HepG2 (cell line): ENCODE data around the gene ANKRD52. TPM values are rescaled to one million over a fixed set of nuclear protein-coding genes. Genes with fewer than 3 reads are reported as not detected.

Source experiments
- BCLAF1 ChIP-seq: fragments of 450-650 bp; IDR thresholded peaks from 2 replicates; pipeline ENCODE4 v1.6.1; 2017; ENCODE audit warnings: mild to moderate bottlenecking
- CEBPG ChIP-seq: IDR thresholded peaks from 2 replicates; pipeline ENCODE4 v1.6.1; 2016
- MTA1 ChIP-seq: sonication (generic); formaldehyde crosslinking; IDR thresholded peaks from 2 replicates; pipeline ENCODE4 v1.4.0; 2020; ENCODE audit warnings: missing genetic modification reagents, mild to moderate bottlenecking, borderline replicate concordance
- PLRG1 ChIP-seq: fragments of 450-650 bp; conservative IDR thresholded peaks from 2 replicates; pipeline ENCODE4 v1.6.1; 2016
- POLR2G ChIP-seq: fragments of 200-400 bp; formaldehyde crosslinking; IDR thresholded peaks from 2 replicates; pipeline ENCODE4 v1.6.1; 2018; ENCODE audit warnings: mild to moderate bottlenecking, low read depth, low read length, moderate library complexity
- SNAPC5 ChIP-seq: sonication (generic); formaldehyde crosslinking; IDR thresholded peaks from 2 replicates; pipeline ENCODE4 v1.8.1; 2023; ENCODE audit warnings: mild to moderate bottlenecking, missing genetic modification reagents, borderline replicate concordance
- SRF ChIP-seq: IDR thresholded peaks from 2 replicates; pipeline ENCODE4 v1.6.1; 2011; ENCODE audit warnings: mild to moderate bottlenecking, low read depth, low read length, moderate library complexity
- SRSF4 ChIP-seq: fragments of 200-400 bp; formaldehyde crosslinking; IDR thresholded peaks from one replicate; pipeline ENCODE4 v1.6.1; 2018; ENCODE audit warnings: mild to moderate bottlenecking, low read depth, low read length, moderate library complexity; ENCODE audit not compliant: poor library complexity, severe bottlenecking
- TBX3 ChIP-seq: fragments of 450-650 bp; IDR thresholded peaks from 2 replicates; pipeline ENCODE4 v1.6.1; 2017; ENCODE audit warnings: antibody characterized with exemption, mild to moderate bottlenecking, inconsistent platforms, borderline replicate concordance
- TOPORS ChIP-seq: sonication (generic); formaldehyde crosslinking; IDR thresholded peaks from 2 replicates; pipeline ENCODE4 v1.8.0; 2023; ENCODE audit warnings: mild to moderate bottlenecking, missing genetic modification reagents
- ZBTB8A ChIP-seq: sonication (generic); formaldehyde crosslinking; IDR thresholded peaks from 2 replicates; pipeline ENCODE4 v1.4.0; 2020; ENCODE audit warnings: mild to moderate bottlenecking, low read depth, missing genetic modification reagents, borderline replicate concordance
- ZNF709 ChIP-seq: sonication (generic); formaldehyde crosslinking; IDR thresholded peaks from 2 replicates; pipeline ENCODE4 v1.5.0; 2020; ENCODE audit warnings: mild to moderate bottlenecking, missing genetic modification reagents
- polyA plus RNA-seq, 8 experiments: library from polyadenylated mRNA; depleted of rRNA in 3 of 8; stranded (reverse) in 7 of 8; unstranded in 1 of 8; fragments of >200 nt; fragmentation: Illumina TruSeq in 4 of 8; extraction: Trizol in 4 of 8; gene quantifications; 2 replicates each; pipeline versions ENCODE4 v1.2.1 to v1.2.3, GENCODE V29; 2011 to 2016; ENCODE audit warnings: low read depth in 4 of 8, missing spikeins in 1 of 8, mixed read lengths in 1 of 8; ENCODE audit not compliant: insufficient read depth in 1 of 8
- total RNA-seq, 5 experiments: library from RNA; depleted of rRNA; stranded (reverse); fragments of >200 nt; fragmentation: Illumina TruSeq; extraction: Trizol; gene quantifications; 2 replicates each; pipeline ENCODE4 v1.2.3, GENCODE V29; 2016; ENCODE audit warnings: low read depth in 1 of 5
- TF ChIP-seq, protein P1 (sequence below): sonication (generic); formaldehyde crosslinking; IDR thresholded peaks from 2 replicates; pipeline ENCODE4 v1.4.0; 2020; ENCODE audit warnings: missing genetic modification reagents, borderline replicate concordance
- TF ChIP-seq, protein P2 (sequence below): IDR thresholded peaks from 2 replicates; pipeline ENCODE4 v1.6.1; 2016; ENCODE audit warnings: control low read depth

Gene ANKRD52
- total and polyA plus RNA-seq, 2 of the 13 experiments (the other 11 are each of a cell fraction or from before 2014, with no cell fraction given) = 7.8 to 9.2 TPM

DNA sequence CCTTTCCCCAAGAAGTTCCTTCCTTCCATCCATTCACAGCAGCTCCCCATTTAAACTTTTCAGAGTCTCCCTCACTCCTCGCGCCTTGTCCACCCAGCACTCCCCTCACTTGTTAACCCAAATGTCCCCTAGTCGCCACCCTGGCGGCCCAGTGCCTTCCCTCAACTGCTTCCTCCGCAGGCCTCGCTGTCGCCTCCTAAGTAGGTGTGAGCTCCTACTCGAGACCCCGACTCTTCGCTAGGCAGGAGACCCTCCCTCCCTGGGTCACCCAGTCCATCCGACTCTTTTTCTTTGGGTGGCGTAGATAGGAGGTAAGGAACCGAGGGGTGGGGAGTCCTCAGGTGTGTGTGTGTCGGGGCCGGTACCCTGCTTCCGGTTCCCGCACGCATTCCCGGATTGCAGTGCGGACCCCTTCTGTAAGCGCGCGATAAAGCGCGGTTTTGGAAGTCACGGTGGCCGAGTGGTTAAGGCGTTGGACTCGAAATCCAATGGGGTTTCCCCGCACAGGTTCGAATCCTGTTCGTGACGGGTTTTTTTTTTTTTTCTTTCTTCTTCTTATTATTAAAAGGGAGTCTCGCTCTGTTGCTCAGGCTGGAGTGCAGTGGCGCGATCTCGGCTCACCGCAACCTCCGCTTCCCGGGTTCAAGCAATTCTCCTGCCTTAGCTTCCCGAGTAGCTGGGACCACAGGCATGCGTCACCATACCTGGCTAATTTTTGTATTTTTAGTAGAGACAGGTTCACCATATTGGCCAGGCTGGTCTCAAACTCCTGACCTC is 68.1 kb downstream of the ANKRD52 start (continued):
- TF ChIP-seq, protein P1, sequence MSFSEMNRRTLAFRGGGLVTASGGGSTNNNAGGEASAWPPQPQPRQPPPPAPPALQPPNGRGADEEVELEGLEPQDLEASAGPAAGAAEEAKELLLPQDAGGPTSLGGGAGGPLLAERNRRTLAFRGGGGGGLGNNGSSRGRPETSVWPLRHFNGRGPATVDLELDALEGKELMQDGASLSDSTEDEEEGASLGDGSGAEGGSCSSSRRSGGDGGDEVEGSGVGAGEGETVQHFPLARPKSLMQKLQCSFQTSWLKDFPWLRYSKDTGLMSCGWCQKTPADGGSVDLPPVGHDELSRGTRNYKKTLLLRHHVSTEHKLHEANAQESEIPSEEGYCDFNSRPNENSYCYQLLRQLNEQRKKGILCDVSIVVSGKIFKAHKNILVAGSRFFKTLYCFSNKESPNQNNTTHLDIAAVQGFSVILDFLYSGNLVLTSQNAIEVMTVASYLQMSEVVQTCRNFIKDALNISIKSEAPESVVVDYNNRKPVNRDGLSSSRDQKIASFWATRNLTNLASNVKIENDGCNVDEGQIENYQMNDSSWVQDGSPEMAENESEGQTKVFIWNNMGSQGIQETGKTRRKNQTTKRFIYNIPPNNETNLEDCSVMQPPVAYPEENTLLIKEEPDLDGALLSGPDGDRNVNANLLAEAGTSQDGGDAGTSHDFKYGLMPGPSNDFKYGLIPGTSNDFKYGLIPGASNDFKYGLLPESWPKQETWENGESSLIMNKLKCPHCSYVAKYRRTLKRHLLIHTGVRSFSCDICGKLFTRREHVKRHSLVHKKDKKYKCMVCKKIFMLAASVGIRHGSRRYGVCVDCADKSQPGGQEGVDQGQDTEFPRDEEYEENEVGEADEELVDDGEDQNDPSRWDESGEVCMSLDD = no peak
- TF ChIP-seq ZBTB8A (no peak), SRSF4 (no peak), ZNF709 (peak; percentile 58; the same call in 1 of the 2 replicates), PLRG1 (no peak), MTA1 (CRISPR knock-in tag) (peak; percentile 74; the same call in 1 of the 2 replicates), SRF (no peak), CEBPG (CRISPR knock-in tag) (0 out of 2 replicates have a peak, but pooled peaks have one; percentile 13), BCLAF1 (no peak), POLR2G (peak; percentile 58), SNAPC5 (CRISPR knock-in tag) (no peak), TOPORS (peak; percentile 69), TBX3 (no peak)
- TF ChIP-seq, protein P2, sequence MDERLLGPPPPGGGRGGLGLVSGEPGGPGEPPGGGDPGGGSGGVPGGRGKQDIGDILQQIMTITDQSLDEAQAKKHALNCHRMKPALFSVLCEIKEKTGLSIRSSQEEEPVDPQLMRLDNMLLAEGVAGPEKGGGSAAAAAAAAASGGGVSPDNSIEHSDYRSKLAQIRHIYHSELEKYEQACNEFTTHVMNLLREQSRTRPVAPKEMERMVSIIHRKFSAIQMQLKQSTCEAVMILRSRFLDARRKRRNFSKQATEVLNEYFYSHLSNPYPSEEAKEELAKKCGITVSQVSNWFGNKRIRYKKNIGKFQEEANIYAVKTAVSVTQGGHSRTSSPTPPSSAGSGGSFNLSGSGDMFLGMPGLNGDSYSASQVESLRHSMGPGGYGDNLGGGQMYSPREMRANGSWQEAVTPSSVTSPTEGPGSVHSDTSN (CRISPR knock-in tag) = no peak
